Fibroblast of lung (primary cell): ENCODE results near the gene DENND5B.

ENCODE experiments used
- CTCF ChIP-seq, 2 donors: IDR thresholded peaks in 1 of 2; conservative IDR thresholded peaks in 1 of 2; 1 replicate in 1 of 2; 2 replicates in 1 of 2; pipeline ENCODE4 v1.5.1; 2011 to 2012; ENCODE audit warnings: low read length in 2 of 2, control low read depth in 1 of 2, inconsistent platforms in 1 of 2, low read depth in 1 of 2, mild to moderate bottlenecking in 1 of 2
- EZH2 ChIP-seq: IDR thresholded peaks from 2 replicates; pipeline ENCODE4 v1.5.1; 2012; ENCODE audit warnings: low read length, control low read depth, mild to moderate bottlenecking; ENCODE audit errors: missing control alignments

GRCh38 chr12:31612819-31613218, 21.9 kb upstream of the DENND5B start:
- no peak for TF ChIP-seq EZH2
- TF ChIP-seq CTCF (conservative IDR thresholded peaks at IDR 0.05 in 1 of 2, IDR thresholded peaks at IDR 0.05 in 1 of 2; ENCODE audit: low read depth in 1 of 2, low read length in 2 of 2) = no peak
